K562 (cell line): ENCODE measurements around the gene NKD1. TPM values are rescaled to one million over a fixed set of nuclear protein-coding genes. Genes with fewer than 3 reads are reported as not detected.

ENCODE experiments used
- ATAC-seq: fragments of 200-7000 bp; cut with Tn5 transposase; 3 replicates; pipeline ENCODE4 v1.9.1; 2020; ENCODE audit warnings: moderate library complexity
- BruUV-seq: library from RNA; stranded (reverse); fragments of 400-500 nt; replicated peaks from 2 replicates; lab custom pipeline; 2021; lab: Mats Ljungman, UMichigan
- CTCF ChIA-PET: fragments of 300-600 bp; formaldehyde crosslinking; extraction: SDS; loops from one replicate; lab custom pipeline; 2021; ENCODE audit warnings: low intra/inter-chr PET ratio; lab: Yijun Ruan, JAX
- POLR2A ChIA-PET: fragments of 300-600, 350-650 bp; sonication (Branson Sonifier 250); formaldehyde crosslinking; extraction: SDS; loops from one replicate; lab custom pipeline; 2021; ENCODE audit warnings: antibody characterized with exemption, inconsistent platforms; lab: Yijun Ruan, JAX
- DNase-seq, 4 experiments: peaks; one replicate each; pipeline versions ENCODE4 v3.0.0 to v3.0.0-alpha.2; 2011 to 2018; ENCODE audit warnings: low spot score in 3 of 4, mixed read lengths in 3 of 4; ENCODE audit errors: extremely low read depth in 1 of 4
- FAIRE-seq: peaks from 2 replicates; lab custom pipeline; 2011; peaks lifted over from hg19 to GRCh38; lab: Jason Lieb, UNC
- H2AFZ ChIP-seq: 2 replicates; pipeline ENCODE4 v1.6.0; 2011; ENCODE audit warnings: low read depth, low read length, control low read depth, inconsistent platforms
- H3K27ac ChIP-seq: fragments of 200-600 bp; 3 replicates; pipeline ENCODE4 v1.8.0; 2011; ENCODE audit warnings: low read depth, mild to moderate bottlenecking, control low read depth, inconsistent platforms, low read length, moderate library complexity, mixed read lengths; ENCODE audit errors: extremely low read depth
- H3K27me3 ChIP-seq, 2 experiments: fragments of 300-600 bp in 1 of 2; 2 replicates in 1 of 2; 3 replicates in 1 of 2; pipeline versions ENCODE4 v1.6.0 to v1.8.0; 2011; ENCODE audit warnings: inconsistent platforms in 2 of 2, low read length in 2 of 2, mild to moderate bottlenecking in 1 of 2, mixed read lengths in 1 of 2, moderate library complexity in 1 of 2; ENCODE audit not compliant: control insufficient read depth in 2 of 2, insufficient read depth in 2 of 2
- H3K36me3 ChIP-seq: fragments of 300-600 bp; 3 replicates; pipeline ENCODE4 v1.8.0; 2011; ENCODE audit warnings: mild to moderate bottlenecking, low read length, inconsistent platforms; ENCODE audit not compliant: control insufficient read depth, insufficient read depth
- H3K4me1 ChIP-seq, 2 experiments: fragments of 200-600 bp in 1 of 2; replicated peaks in 1 of 2; 2 replicates in 1 of 2; 3 replicates in 1 of 2; pipeline versions ENCODE4 v1.5.1 to v1.8.0; 2011; ENCODE audit warnings: inconsistent platforms in 2 of 2, low read length in 2 of 2, mild to moderate bottlenecking in 1 of 2, mixed read lengths in 1 of 2, moderate library complexity in 1 of 2; ENCODE audit not compliant: control insufficient read depth in 2 of 2, insufficient read depth in 2 of 2
- H3K4me2 ChIP-seq: 2 replicates; pipeline ENCODE4 v1.6.1; 2011; ENCODE audit warnings: low read length, control low read depth, inconsistent platforms, mixed read lengths; ENCODE audit not compliant: insufficient read depth
- H3K4me3 ChIP-seq: fragments of 200-600 bp; sonication (generic), shearing (Covaris generic); 2 replicates; pipeline ENCODE4 v1.5.1; 2016; ENCODE audit warnings: control low read depth, inconsistent platforms
- H3K79me2 ChIP-seq: fragments of 200-600 bp; 3 replicates; pipeline ENCODE4 v1.8.0; 2011; ENCODE audit warnings: low read length, inconsistent platforms; ENCODE audit not compliant: control insufficient read depth, insufficient read depth
- H3K9ac ChIP-seq, 2 experiments: 2 replicates each; pipeline versions ENCODE4 v1.6.0 to v1.6.1; 2011; ENCODE audit warnings: low read depth in 2 of 2, low read length in 2 of 2, control low read depth in 1 of 2, inconsistent platforms in 1 of 2, mild to moderate bottlenecking in 1 of 2, mixed read lengths in 1 of 2; ENCODE audit not compliant: insufficient read depth in 1 of 2
- H3K9me1 ChIP-seq: one replicate; pipeline ENCODE4 v1.6.0; 2011; ENCODE audit warnings: inconsistent platforms, mild to moderate bottlenecking, low read length, moderate library complexity; ENCODE audit not compliant: control insufficient read depth, insufficient read depth
- H3K9me3 ChIP-seq: replicated peaks from 2 replicates; pipeline ENCODE4 v1.5.1; 2011; ENCODE audit warnings: low read depth, low read length, inconsistent platforms; ENCODE audit not compliant: control insufficient read depth, insufficient read depth
- H4K20me1 ChIP-seq: replicated peaks from 2 replicates; pipeline ENCODE4 v1.6.1; 2011; ENCODE audit warnings: low read length, inconsistent platforms, mixed read lengths; ENCODE audit not compliant: control insufficient read depth, insufficient read depth
- ARID1B ChIP-seq: fragments of 450-650 bp; IDR thresholded peaks from 2 replicates; pipeline ENCODE4 v1.6.1; 2016; ENCODE audit warnings: antibody characterized with exemption, mild to moderate bottlenecking, inconsistent platforms
- KHSRP ChIP-seq: fragments of 450-650 bp; IDR thresholded peaks from 2 replicates; pipeline ENCODE4 v1.6.1; 2017
- MEIS2 ChIP-seq: fragments of 450-650 bp; IDR thresholded peaks from 2 replicates; pipeline ENCODE4 v1.6.1; 2014; ENCODE audit warnings: mild to moderate bottlenecking; ENCODE audit not compliant: partially characterized antibody
- NR2C1 ChIP-seq, 2 experiments: fragments of 450-650 bp; IDR thresholded peaks; 2 replicates each; pipeline ENCODE4 v1.6.1; 2017; ENCODE audit warnings: mild to moderate bottlenecking in 2 of 2, antibody characterized with exemption in 1 of 2, inconsistent platforms in 1 of 2, missing compliant biosample characterization in 1 of 2, missing genetic modification characterization in 1 of 2
- RBFOX2 ChIP-seq: fragments of 200-400 bp; formaldehyde crosslinking; IDR thresholded peaks from 2 replicates; pipeline ENCODE4 v1.6.1; 2017; ENCODE audit warnings: low read depth, mild to moderate bottlenecking, low read length, moderate library complexity
- TOE1 ChIP-seq, 2 experiments: fragments of 450-650 bp in 1 of 2; sonication (generic) in 1 of 2; formaldehyde crosslinking in 1 of 2; IDR thresholded peaks; 2 replicates each; pipeline versions ENCODE4 v1.7.1 to v1.8.0; 2016 to 2022; ENCODE audit warnings: borderline replicate concordance in 2 of 2, mild to moderate bottlenecking in 2 of 2, antibody characterized with exemption in 1 of 2, inconsistent platforms in 1 of 2, low read depth in 1 of 2, missing genetic modification reagents in 1 of 2, moderate library complexity in 1 of 2
- YY1 ChIP-seq, 3 experiments: IDR thresholded peaks; 2 replicates each; pipeline ENCODE4 v1.6.1; 2011; ENCODE audit warnings: low read length in 2 of 3, mild to moderate bottlenecking in 2 of 3, moderate library complexity in 2 of 3, borderline replicate concordance in 1 of 3, control low read depth in 1 of 3, low read depth in 1 of 3; ENCODE audit not compliant: insufficient read depth in 3 of 3, insufficient replicate concordance in 2 of 3, control insufficient read depth in 1 of 3, insufficient read length in 1 of 3; ENCODE audit errors: extremely low read depth in 1 of 3
- ZNF217 ChIP-seq: sonication (generic); formaldehyde crosslinking; IDR thresholded peaks from 2 replicates; pipeline ENCODE4 v1.8.0; 2022; ENCODE audit warnings: mild to moderate bottlenecking, missing genetic modification reagents
- in situ Hi-C: fragments of 300-500 bp; cut with MboI; formaldehyde crosslinking; loops from 4 replicates; pipeline ENCODE4 v1.15.0; 2018; ENCODE audit warnings: inconsistent platforms, mixed read lengths
- intact Hi-C: fragments of 100-400 bp; cut with micrococcal nuclease; formaldehyde crosslinking; loops from 2 replicates; pipeline ENCODE4 v1.14.2; 2022
- polyA plus RNA-seq, 8 experiments: library from polyadenylated mRNA; depleted of rRNA in 4 of 8; stranded (reverse) in 5 of 8; unstranded in 3 of 8; fragments of >200 nt; fragmentation: Nextera tagmentation in 2 of 8; fragmentation: Illumina TruSeq in 1 of 8; extraction: Ambion mirVana in 2 of 8; extraction: Trizol in 1 of 8; gene quantifications; 2 replicates each; pipeline versions ENCODE4 v1.2.1 to v1.2.3, GENCODE V29; 2011 to 2014; ENCODE audit warnings: inconsistent platforms in 1 of 8, missing spikeins in 1 of 8
- total RNA-seq, 7 experiments: library from RNA; depleted of rRNA in 6 of 7; stranded (reverse); fragments of >200 nt in 6 of 7; fragmentation: Illumina TruSeq in 2 of 7; extraction: Trizol in 2 of 7; gene quantifications; 2 replicates each; pipeline versions ENCODE4 v1.2.1 to v1.2.3, GENCODE V29; 2011 to 2021; ENCODE audit warnings: low replicate concordance in 1 of 7
- TF ChIP-seq, protein P1 (sequence below): fragments of 450-650 bp; IDR thresholded peaks from 2 replicates; pipeline ENCODE4 v1.6.1; 2016; ENCODE audit warnings: low read depth
- TF ChIP-seq, protein P2 (sequence below), 2 experiments: fragments of 450-650 bp; IDR thresholded peaks; 2 replicates each; pipeline ENCODE4 v1.6.1; 2016
- TF ChIP-seq, protein P3 (sequence below): sonication (generic); formaldehyde crosslinking; IDR thresholded peaks from 2 replicates; pipeline ENCODE4 v1.8.0; 2022; ENCODE audit warnings: missing genetic modification reagents, mild to moderate bottlenecking, borderline replicate concordance

NKD1 gene
- total and polyA plus RNA-seq, 9 of the 15 experiments (the other 6 are each of a cell fraction or from before 2014, with no cell fraction given): under 0.01 to 0.24 (median 0.04) TPM; not detected in 2

GRCh38 chr16:50574745-50575136, 26.5 kb downstream of the NKD1 start:
- ChIA-PET CTCF (no interaction called here), POLR2A (interaction anchor here (0.6 kb wide), 1 partner anchor 266 kb away, joined by 3 read pairs; no protein-coding TSS in a partner anchor)
- Histone ChIP-seq H3K4me1 (no peaks in the 10 kb centered on the region), H3K79me2 (no peaks in the 10 kb centered on the region), H3K9ac (no peak overlapping the region), H3K36me3 (no peaks in the 10 kb centered on the region), H3K27ac (no peak overlapping the region), H3K27me3 (peaks cover 18 to 61% of the 10 kb centered on the region in 2 experiments), H3K9me3 (no peaks in the 10 kb centered on the region), H3K4me2 (no peak overlapping the region), H4K20me1 (no peaks in the 10 kb centered on the region), H3K4me3 (no peak overlapping the region), H3K9me1 (no peaks in the 10 kb centered on the region), H2AFZ (no peak overlapping the region)
- ATAC-seq: no peak
- BruUV-seq: no TSS peak
- FAIRE-seq: no peak
- no peak for DNase-seq
- intact Hi-C loops: no loop called here
- in situ Hi-C loops: no loop called here
- no peak for TF ChIP-seq RBFOX2
- TF ChIP-seq, protein P1, sequence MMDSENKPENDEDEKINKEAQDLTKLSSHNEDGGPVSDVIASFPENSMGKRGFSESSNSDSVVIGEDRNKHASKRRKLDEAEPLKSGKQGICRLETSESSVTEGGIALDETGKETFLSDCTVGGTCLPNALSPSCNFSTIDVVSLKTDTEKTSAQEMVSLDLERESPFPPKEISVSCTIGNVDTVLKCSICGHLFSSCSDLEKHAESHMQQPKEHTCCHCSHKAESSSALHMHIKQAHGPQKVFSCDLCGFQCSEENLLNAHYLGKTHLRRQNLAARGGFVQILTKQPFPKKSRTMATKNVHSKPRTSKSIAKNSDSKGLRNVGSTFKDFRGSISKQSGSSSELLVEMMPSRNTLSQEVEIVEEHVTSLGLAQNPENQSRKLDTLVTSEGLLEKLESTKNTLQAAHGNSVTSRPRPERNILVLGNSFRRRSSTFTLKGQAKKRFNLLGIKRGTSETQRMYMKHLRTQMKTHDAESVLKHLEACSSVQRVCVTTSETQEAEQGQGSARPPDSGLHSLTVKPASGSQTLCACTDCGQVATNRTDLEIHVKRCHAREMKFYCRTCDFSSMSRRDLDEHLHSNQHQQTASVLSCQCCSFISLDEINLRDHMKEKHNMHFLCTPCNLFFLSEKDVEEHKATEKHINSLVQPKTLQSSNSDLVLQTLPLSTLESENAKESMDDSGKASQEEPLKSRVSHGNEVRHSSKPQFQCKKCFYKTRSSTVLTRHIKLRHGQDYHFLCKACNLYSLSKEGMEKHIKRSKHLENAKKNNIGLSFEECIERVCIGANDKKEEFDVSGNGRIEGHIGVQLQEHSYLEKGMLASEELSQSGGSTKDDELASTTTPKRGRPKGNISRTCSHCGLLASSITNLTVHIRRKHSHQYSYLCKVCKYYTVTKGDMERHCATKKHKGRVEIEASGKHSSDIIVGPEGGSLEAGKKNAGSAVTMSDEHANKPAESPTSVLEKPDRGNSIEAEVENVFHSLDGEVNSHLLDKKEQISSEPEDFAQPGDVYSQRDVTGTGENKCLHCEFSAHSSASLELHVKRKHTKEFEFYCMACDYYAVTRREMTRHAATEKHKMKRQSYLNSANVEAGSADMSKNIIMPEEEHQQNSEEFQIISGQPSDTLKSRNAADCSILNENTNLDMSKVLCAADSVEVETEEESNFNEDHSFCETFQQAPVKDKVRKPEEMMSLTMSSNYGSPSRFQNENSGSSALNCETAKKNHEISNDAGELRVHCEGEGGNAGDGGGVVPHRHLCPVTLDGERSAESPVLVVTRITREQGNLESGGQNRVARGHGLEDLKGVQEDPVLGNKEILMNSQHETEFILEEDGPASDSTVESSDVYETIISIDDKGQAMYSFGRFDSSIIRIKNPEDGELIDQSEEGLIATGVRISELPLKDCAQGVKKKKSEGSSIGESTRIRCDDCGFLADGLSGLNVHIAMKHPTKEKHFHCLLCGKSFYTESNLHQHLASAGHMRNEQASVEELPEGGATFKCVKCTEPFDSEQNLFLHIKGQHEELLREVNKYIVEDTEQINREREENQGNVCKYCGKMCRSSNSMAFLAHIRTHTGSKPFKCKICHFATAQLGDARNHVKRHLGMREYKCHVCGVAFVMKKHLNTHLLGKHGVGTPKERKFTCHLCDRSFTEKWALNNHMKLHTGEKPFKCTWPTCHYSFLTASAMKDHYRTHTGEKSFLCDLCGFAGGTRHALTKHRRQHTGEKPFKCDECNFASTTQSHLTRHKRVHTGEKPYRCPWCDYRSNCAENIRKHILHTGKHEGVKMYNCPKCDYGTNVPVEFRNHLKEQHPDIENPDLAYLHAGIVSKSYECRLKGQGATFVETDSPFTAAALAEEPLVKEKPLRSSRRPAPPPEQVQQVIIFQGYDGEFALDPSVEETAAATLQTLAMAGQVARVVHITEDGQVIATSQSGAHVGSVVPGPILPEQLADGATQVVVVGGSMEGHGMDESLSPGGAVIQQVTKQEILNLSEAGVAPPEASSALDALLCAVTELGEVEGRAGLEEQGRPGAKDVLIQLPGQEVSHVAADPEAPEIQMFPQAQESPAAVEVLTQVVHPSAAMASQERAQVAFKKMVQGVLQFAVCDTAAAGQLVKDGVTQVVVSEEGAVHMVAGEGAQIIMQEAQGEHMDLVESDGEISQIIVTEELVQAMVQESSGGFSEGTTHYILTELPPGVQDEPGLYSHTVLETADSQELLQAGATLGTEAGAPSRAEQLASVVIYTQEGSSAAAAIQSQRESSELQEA: no peak
- no peak for TF ChIP-seq KHSRP
- TF ChIP-seq, protein P2, sequence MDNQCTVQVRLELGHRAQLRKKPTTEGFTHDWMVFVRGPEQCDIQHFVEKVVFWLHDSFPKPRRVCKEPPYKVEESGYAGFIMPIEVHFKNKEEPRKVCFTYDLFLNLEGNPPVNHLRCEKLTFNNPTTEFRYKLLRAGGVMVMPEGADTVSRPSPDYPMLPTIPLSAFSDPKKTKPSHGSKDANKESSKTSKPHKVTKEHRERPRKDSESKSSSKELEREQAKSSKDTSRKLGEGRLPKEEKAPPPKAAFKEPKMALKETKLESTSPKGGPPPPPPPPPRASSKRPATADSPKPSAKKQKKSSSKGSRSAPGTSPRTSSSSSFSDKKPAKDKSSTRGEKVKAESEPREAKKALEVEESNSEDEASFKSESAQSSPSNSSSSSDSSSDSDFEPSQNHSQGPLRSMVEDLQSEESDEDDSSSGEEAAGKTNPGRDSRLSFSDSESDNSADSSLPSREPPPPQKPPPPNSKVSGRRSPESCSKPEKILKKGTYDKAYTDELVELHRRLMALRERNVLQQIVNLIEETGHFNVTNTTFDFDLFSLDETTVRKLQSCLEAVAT (IDR thresholded peaks at IDR 0.05): no peak
- TF ChIP-seq ZNF217 (CRISPR knock-in tag): no peak
- no peak for TF ChIP-seq TOE1 (IDR thresholded peaks at IDR 0.05; ENCODE audit: borderline replicate concordance)
- no peak for TF ChIP-seq TOE1 (CRISPR knock-in tag; IDR thresholded peaks at IDR 0.05; ENCODE audit: borderline replicate concordance, low read depth)
- TF ChIP-seq ARID1B: no peak
- TF ChIP-seq MEIS2: no peak
- TF ChIP-seq, protein P3, sequence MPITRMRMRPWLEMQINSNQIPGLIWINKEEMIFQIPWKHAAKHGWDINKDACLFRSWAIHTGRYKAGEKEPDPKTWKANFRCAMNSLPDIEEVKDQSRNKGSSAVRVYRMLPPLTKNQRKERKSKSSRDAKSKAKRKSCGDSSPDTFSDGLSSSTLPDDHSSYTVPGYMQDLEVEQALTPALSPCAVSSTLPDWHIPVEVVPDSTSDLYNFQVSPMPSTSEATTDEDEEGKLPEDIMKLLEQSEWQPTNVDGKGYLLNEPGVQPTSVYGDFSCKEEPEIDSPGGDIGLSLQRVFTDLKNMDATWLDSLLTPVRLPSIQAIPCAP (CRISPR knock-in tag): no peak
- no peak for TF ChIP-seq NR2C1 (IDR thresholded peaks at IDR 0.05)
- TF ChIP-seq NR2C1 (tag; IDR thresholded peaks at IDR 0.05): no peak
- TF ChIP-seq YY1 (IDR thresholded peaks at IDR 0.05; ENCODE audit: borderline replicate concordance in 1 of 3, control insufficient read depth in 1 of 3, extremely low read depth in 1 of 3, insufficient read depth in 3 of 3, insufficient read length in 1 of 3, insufficient replicate concordance in 2 of 3, low read depth in 1 of 3, low read length in 2 of 3): no peak
